ENCODE measurements around the gene EIF5AL1.
"Not testable (repeated sequence)": the region's sequence is repeated elsewhere in the genome, so short reads cannot be mapped to it uniquely, and the experiment has no call there.

Gene EIF5AL1

DNA sequence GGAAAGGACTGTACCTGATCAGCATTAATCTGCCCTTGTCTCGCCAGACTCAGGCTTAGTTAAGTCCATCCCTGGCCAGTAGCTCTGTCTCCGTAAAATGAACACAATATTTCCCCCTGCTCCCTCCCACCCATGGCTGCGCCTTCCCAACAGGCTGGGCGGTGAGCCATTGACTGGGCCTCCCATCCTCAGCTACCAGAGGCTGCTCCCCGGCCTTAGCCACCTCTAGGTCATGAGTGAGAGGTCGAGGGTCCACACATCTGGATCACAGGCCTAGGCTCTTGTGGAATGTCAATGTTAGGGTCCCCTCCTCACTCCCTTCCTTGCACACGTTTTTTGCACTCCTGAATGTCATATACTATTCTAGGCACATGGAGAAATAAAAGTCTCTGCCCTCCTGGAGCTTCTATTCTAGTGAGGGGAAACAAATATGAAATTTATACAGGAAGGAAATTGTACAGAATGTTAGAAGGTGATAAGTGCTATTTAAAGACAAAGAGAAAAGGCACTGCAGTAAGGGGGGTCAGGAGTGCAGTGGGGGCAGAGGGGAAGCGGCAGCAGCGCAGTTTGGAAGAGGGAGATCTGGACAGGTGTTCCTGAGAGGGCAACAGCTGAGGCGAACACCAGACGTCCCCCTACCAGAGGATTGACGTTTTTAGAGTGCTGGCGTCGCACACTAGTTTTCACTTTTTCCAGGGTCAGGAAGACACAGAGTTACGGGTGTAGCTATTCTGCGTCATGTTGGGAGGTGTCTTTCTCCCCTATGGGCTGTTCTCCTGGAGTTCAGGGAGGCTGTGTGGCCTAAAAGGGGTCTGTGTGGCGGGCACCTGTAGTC lies 17.2 kb upstream of the EIF5AL1 start:
- Mint-ChIP-seq H3K27me3 (peaks cover 16% of the 10 kb centered on the region), H3K36me3 (ENCODE audit: low read depth) (no peaks in the 10 kb centered on the region), H3K9me3 (no peaks in the 10 kb centered on the region), H3K4me3 (no peak overlapping the region), H3K4me1 (ENCODE audit: low read depth) (no peaks in the 10 kb centered on the region), H3K27ac (no peak overlapping the region)
- no peak for DNase-seq

DNA sequence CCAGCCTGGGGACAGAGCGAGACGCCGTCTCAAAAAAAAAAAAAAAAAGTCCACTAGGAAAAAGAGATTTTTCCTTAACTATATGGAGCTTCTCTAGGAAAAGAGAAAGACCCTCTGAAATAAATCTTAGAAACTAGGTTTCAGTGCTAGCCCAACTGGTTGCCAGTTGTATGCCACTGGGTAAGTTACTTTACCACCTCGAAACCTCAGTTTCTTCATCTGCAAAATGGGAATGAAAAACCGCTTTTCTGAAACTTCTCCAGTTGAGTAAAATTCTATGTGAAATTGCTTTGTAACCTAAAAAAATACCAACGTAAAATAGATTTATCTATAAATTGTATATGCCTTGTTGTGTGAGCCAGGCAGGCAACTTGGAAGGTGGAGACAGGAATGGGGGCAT lies 16.5 kb upstream of the EIF5AL1 start:
- no peak for DNase-seq
- no peaks in the 10 kb centered on the region for H3K4me1 Mint-ChIP-seq (ENCODE audit: low read depth)
- H3K36me3 Mint-ChIP-seq (ENCODE audit: low read depth): no peaks in the 10 kb centered on the region
- H3K4me3 Mint-ChIP-seq: no peak overlapping the region
- H3K9me3 Mint-ChIP-seq: no peaks in the 10 kb centered on the region
- peaks cover 19% of the 10 kb centered on the region for H3K27me3 Mint-ChIP-seq
- H3K27ac Mint-ChIP-seq: no peak overlapping the region

DNA sequence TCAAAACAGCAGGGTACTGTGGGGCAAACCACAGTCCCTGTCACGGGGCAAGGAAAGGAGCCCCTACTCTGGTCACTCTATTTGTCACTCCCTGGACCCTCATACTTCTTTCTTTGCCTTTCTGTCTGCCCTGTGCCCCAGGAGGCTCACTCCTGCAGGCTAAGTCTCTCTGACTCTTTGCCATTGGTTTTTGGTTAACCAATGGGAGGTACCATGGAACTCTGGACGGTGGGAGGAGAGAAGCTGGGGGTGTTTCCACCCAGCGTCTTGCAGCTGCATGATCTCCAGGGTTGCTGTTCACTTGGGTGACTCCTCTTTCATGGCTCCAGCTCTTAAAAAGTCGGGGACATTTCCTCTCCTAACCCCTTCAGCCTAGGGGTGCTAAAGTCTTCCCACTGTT lies 15.4 kb upstream of the EIF5AL1 start:
- DNase-seq: no peak
- no peak overlapping the region for H3K27ac Mint-ChIP-seq
- no peaks in the 10 kb centered on the region for H3K9me3 Mint-ChIP-seq
- no peaks in the 10 kb centered on the region for H3K4me1 Mint-ChIP-seq (ENCODE audit: low read depth)
- no peaks in the 10 kb centered on the region for H3K36me3 Mint-ChIP-seq (ENCODE audit: low read depth)
- no peak overlapping the region for H3K4me3 Mint-ChIP-seq
- H3K27me3 Mint-ChIP-seq: peaks cover 30% of the 10 kb centered on the region

DNA sequence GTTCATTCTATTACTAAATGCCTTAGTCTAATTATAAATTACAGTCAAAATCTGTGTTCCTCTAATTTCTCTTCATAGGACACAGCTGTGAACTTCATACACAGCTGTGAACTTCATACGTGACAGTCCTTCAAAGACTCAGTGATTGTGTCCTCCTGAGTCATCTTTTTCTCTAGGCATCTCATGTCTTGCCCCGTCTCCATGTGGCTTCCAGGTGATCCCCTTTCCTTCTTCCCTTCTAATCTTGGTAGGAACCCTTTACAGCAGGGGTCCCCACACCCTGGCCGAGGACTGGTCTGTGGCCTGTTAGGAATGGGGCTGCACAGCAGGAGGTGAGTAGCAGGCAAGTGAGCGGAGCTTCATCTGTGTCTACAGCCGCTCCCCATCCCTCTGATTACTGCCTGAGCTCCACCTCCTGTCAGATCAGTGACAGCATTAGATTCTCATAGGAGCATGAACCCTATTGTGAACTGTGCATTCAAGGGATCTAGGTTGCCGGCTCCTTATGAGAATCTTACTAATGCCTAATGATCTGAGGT lies 14.0 kb upstream of the EIF5AL1 start:
- peaks cover 35% of the 10 kb centered on the region for H3K27me3 Mint-ChIP-seq
- DNase-seq: no peak
- no peaks in the 10 kb centered on the region for H3K4me1 Mint-ChIP-seq (ENCODE audit: low read depth)
- no peak overlapping the region for H3K4me3 Mint-ChIP-seq
- H3K9me3 Mint-ChIP-seq: no peaks in the 10 kb centered on the region
- H3K27ac Mint-ChIP-seq: no peak overlapping the region
- H3K36me3 Mint-ChIP-seq (ENCODE audit: low read depth): no peaks in the 10 kb centered on the region

DNA sequence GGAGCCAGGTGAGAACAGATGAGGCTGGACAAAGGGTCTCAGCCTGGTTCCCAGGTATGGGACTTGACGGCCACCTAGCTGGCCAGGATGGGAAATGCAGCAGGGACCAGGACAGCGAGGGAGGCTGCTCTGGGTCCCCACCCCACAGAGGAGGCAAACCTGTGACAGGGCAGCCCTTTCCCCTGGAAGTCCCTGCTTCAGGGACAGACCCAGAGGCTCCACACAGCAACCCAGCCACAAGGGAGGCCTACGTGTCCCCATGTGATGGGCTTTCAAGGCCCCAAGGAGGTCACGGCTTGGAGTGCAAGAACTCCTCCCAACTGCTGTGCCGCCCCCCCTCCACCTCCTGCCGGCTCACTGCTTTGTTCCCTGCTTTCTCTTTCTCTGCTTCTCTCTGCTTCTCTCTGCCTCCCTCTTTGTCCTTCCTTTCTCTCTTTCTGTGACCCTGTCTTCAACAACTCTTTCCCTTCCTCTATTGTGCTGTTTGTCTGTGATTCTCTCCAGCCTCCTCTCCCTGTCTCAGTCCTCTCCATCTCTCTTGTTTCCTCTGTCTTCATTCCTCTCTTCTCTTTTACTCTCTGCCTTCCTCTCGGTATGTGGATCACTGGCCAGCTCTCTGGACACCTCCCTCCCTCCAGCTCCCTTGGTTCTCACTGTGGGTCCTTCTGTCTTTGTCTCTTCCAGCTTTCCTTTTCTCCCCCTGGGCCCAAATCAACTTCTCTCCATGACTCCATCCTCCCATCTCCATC lies 9.6 kb upstream of the EIF5AL1 start:
- no peaks in the 10 kb centered on the region for H3K36me3 Mint-ChIP-seq (ENCODE audit: low read depth)
- no peaks in the 10 kb centered on the region for H3K9me3 Mint-ChIP-seq
- H3K4me1 Mint-ChIP-seq (ENCODE audit: low read depth): no peaks in the 10 kb centered on the region
- H3K4me3 Mint-ChIP-seq: no peak overlapping the region
- H3K27ac Mint-ChIP-seq: no peak overlapping the region
- no peak for DNase-seq
- peaks cover 42% of the 10 kb centered on the region for H3K27me3 Mint-ChIP-seq

DNA sequence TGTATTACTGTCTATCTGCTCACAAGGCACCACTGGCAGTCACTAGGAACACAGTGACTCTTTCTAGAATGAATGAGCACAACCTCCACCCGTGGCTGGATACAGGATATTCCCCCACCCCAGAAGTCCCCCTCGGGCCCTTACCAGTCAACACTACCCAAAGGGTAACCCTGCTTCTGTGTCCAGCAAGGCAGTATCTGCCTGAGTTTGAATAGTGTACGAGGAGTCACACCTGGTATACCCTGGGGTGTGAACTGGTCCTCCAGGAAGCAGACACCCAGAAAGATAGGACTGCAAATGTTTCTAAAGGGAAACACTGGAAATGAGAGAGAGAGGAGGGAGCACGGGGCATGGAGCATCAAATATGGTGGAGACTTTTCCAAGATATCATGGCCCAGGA lies 8.5 kb upstream of the EIF5AL1 start:
- H3K4me1 Mint-ChIP-seq (ENCODE audit: low read depth); H3K27ac Mint-ChIP-seq; H3K36me3 Mint-ChIP-seq (ENCODE audit: low read depth); DNase-seq; H3K9me3 Mint-ChIP-seq; H3K4me3 Mint-ChIP-seq: not testable (repeated sequence)
- peaks cover 35% of the 10 kb centered on the region for H3K27me3 Mint-ChIP-seq

DNA sequence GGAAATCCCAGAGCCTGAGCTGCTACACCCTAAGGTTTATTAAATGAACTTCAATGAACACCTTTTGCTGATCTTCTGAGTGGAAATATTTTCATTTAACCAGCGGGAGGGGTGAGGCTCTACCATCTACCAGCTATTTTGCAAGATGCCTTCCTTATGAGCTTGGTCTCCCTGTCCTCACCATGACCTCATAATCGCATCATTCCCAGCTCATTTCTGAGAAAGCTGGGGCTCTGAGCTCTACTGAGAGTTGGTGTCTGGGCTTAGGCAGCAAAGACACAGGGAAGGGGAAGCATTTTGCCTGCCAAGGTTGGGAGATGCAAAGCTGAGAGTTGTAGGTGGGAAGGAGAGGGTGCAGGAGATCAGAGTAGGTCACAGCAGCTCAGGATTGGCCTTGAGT lies 7.8 kb upstream of the EIF5AL1 start:
- H3K27me3 Mint-ChIP-seq: peaks cover 32% of the 10 kb centered on the region
- not testable (repeated sequence) for H3K4me3 Mint-ChIP-seq; DNase-seq; H3K36me3 Mint-ChIP-seq (ENCODE audit: low read depth); H3K9me3 Mint-ChIP-seq; H3K27ac Mint-ChIP-seq; H3K4me1 Mint-ChIP-seq (ENCODE audit: low read depth)

DNA sequence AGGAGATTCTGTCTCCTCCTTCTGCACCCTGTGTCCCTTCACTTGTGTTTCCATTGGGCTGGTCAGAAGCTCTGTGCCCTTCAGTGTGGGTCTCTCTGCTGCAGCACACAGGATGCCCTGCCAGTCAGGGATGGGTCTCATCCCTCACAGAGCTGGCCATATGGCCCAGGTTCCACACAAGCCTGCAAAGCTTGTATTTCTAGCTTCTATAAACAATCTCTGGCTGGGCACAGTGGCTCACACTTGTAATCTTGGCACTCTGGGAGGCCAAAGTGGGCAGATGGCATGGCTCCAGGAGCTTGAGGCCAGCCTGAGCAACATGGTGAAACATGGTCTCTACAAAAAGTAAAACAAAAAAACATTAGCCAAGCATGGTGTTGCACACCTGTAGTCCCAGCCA lies 7.0 kb upstream of the EIF5AL1 start:
- H3K27me3 Mint-ChIP-seq: peaks cover 30% of the 10 kb centered on the region
- DNase-seq; H3K4me3 Mint-ChIP-seq; H3K4me1 Mint-ChIP-seq (ENCODE audit: low read depth); H3K36me3 Mint-ChIP-seq (ENCODE audit: low read depth); H3K9me3 Mint-ChIP-seq; H3K27ac Mint-ChIP-seq: not testable (repeated sequence)

DNA sequence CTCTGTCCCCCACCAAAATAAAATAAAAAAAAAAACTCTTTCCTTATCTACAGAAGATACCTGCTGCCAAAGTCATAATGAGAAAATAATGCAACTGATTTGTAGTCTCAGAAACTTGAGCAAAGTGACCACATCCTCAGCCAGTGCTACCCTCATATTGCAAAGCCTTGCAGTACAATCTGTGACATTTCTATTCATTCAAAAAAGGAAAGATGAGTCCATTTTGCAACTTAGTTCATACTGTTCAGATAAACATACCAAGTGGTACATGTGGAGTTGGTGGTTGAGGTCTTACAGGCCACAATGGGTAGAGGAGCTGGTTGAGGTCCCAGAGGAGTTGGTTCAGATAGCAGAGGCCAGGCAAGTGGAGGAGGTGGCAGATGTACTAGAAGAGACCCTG lies 6.5 kb upstream of the EIF5AL1 start:
- Mint-ChIP-seq H3K36me3 (ENCODE audit: low read depth) (no peaks in the 10 kb centered on the region), H3K4me3 (no peak overlapping the region), H3K9me3 (no peaks in the 10 kb centered on the region), H3K27me3 (peaks cover 29% of the 10 kb centered on the region), H3K27ac (no peak overlapping the region), H3K4me1 (ENCODE audit: low read depth) (no peaks in the 10 kb centered on the region)
- no peak for DNase-seq

DNA sequence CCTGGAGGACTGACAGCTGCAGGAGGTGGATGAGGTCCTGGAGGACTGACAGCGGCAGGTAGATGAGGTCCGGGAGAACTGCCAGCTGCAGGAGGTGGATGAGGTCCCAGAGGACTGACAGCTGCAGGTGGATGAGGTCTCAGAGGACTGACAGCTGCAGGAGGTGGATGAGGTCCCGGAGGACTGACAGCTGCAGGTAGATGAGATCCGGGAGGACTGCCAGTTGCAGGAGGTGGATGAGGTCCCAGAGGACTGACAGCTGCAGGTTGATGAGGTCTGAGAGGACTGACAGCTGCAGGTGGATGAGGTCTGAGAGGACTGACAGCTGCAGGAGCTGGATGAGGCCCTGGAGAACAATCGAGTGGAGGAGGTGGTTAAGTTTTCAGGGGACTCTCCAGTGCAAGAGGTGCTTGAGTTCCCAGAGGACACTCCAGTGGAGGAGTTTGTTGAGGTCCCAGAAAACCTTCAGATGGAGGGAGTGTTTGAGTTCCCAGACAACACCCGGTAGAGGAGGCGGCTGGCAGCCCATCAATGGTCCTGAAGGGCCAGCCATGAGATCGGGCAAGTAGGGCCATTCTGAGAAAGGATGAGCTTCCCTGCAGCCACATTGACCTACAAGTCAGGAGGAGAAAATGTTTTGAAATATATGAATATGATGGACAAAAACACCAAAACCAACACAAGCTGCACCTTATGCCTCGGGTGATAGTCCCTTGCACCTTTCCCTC lies 4.7 kb upstream of the EIF5AL1 start:
- DNase-seq: no peak
- Mint-ChIP-seq H3K4me1 (ENCODE audit: low read depth) (no peaks in the 10 kb centered on the region), H3K36me3 (ENCODE audit: low read depth) (no peaks in the 10 kb centered on the region), H3K27me3 (peaks cover 13% of the 10 kb centered on the region), H3K4me3 (no peak overlapping the region), H3K9me3 (no peaks in the 10 kb centered on the region), H3K27ac (no peak overlapping the region)

DNA sequence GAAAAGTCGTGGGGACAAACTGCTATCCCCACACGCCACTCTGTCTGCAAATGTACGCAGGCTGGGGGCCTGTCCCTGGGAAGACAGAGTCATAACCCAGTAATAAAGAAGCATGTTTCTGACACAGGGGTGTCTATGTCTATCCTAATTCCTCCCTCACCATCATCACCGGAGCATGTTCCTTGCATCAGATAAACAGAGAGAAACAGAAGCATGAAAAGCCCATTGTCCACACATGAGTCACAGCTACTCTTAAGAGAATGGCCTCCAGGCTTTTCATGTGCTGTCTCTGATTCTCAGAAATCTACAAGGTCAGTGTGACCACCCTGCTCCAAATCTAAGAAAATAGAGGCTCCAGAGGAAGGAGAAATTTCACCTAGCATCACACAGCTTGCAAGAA lies 4.1 kb upstream of the EIF5AL1 start:
- DNase-seq; H3K9me3 Mint-ChIP-seq; H3K4me1 Mint-ChIP-seq (ENCODE audit: low read depth); H3K27ac Mint-ChIP-seq; H3K36me3 Mint-ChIP-seq (ENCODE audit: low read depth); H3K4me3 Mint-ChIP-seq: not testable (repeated sequence)
- peaks cover 13% of the 10 kb centered on the region for H3K27me3 Mint-ChIP-seq

DNA sequence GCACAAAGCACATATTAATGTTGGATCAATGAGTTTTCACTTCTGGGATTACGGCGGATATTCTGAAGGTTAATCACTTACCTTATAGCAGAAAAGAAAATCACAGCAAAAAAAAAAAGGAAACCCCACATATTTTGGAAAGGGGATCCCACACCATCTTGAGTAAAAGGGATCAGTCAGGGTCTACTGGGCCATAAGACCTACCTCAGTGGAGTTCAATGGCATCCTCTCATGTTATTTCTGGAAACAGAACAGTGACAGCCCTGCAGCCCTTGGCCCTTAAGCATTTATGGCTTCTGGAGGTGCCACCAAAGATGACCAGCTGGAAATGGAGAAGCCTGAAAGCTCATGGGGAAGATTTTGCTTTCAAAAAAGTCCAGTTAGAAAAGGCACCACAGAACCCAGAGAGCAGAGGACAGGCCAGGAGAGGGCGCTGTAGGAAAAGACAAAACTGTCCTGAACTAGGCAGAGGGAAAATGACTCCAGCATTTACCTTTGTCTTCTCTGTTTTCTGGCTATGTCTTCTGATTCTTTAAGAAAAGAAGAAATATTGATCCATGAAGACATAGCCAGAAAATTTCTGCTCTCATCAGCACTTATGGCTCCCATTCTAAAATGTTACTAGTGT lies 2.9 kb upstream of the EIF5AL1 start:
- not testable (repeated sequence) for DNase-seq; H3K4me3 Mint-ChIP-seq; H3K4me1 Mint-ChIP-seq (ENCODE audit: low read depth); H3K9me3 Mint-ChIP-seq; H3K36me3 Mint-ChIP-seq (ENCODE audit: low read depth); H3K27ac Mint-ChIP-seq
- peaks cover 13% of the 10 kb centered on the region for H3K27me3 Mint-ChIP-seq

DNA sequence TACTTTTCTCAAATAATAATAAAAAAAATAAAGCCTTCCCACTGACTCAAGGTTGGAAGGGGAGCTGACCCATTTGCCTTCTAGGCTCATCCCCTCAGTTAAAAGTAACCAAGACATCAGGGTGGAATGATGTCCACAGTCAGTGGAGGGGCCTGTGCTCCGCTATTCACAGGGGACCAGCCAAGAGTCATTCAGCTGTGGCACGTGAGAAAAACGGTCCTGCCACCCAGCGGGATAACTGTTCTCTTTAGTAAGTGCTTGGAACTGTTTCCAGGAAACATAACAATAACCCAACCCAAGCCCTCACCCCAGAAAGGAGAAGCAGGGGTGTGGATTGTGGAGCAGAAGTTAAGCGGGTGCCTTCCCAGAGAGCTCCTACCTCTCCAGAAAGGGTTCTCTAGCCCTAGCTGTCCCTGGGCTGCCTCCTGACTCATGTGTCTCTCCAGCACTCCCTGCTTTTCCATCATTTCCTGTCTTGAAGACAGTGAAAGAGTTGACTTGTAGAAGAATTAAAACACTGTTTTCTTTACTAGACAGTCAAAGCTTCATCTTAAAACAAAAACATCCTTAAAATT lies 2.3 kb upstream of the EIF5AL1 start:
- not testable (repeated sequence) for H3K4me3 Mint-ChIP-seq; H3K36me3 Mint-ChIP-seq (ENCODE audit: low read depth); DNase-seq; H3K27ac Mint-ChIP-seq; H3K4me1 Mint-ChIP-seq (ENCODE audit: low read depth); H3K9me3 Mint-ChIP-seq
- H3K27me3 Mint-ChIP-seq: peaks cover 15% of the 10 kb centered on the region

DNA sequence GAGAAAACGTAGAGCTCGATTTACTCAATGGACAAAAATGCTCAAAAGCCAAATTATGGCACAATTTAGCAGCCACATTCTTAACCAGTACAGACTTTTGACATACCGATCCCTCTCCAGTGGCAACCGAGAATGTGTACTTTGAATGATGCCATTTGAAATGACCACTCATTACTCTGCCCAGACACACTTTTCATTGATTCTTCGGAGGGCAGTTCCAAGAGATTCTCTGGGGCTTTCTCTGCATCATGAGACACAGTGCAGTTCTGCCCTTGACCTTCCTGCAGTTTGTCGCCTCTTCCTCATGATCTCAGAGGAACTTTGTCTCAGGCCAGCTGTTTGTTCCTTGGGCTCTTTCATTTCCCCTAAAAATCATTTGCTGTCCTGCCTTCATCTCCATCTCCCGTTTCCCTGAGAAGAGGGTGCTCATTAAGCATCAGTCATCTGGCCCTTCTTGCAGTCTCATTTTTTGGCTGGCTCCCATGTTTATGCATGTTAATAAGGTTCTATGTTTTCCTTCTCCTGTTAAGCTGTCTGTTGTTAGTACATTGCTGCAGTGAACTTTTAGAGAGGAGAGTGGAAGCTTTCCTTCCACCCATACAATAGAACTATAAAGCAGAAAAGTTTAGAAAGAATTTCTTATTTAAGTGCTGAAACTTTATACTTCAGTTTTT lies 4.3 kb downstream of the EIF5AL1 start:
- not testable (repeated sequence) for H3K36me3 Mint-ChIP-seq (ENCODE audit: low read depth); H3K4me1 Mint-ChIP-seq (ENCODE audit: low read depth); H3K4me3 Mint-ChIP-seq; H3K27ac Mint-ChIP-seq; H3K9me3 Mint-ChIP-seq; DNase-seq
- peaks cover 12% of the 10 kb centered on the region for H3K27me3 Mint-ChIP-seq

Data from activated T-cell treated with anti-CD3 and anti-CD28 coated beads, Interleukin-2, amount 50 U/mL, for 24 hours (primary cell).